CD4-positive, alpha-beta T cell treated with Interferon alpha-2 for 1 hour (primary cell): ENCODE measurements around the gene GAREM2.
A peak's percentile ranks its signal among the peaks of the same experiment; 100 is the strongest.

Experiments used
- DNase-seq, 2 donors: peaks; one replicate each; pipeline ENCODE4 v3.0.0-alpha.2; 2020 to 2022

GAREM2 gene

DNA sequence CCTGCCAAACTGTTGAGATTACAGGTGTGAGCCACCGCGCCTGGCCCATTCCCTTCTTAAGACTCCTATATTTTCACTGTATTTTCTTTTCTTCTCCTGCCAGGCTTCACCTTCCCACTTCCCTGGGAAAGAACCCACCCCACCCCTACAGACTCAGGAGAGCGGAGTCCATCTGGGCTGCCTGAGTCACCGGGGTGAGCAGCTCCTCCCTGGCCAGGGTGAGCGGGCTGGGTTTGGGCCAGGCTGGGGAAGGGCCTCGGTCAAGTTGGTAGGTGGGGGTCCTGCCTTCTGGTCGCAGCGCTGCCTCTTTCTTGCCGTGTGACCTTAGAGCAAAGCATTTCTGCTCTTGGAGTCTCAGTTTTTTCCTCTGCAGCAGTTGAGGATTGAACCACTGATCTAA, 2.1 kb upstream of the GAREM2 start:
- no peak for DNase-seq

DNA sequence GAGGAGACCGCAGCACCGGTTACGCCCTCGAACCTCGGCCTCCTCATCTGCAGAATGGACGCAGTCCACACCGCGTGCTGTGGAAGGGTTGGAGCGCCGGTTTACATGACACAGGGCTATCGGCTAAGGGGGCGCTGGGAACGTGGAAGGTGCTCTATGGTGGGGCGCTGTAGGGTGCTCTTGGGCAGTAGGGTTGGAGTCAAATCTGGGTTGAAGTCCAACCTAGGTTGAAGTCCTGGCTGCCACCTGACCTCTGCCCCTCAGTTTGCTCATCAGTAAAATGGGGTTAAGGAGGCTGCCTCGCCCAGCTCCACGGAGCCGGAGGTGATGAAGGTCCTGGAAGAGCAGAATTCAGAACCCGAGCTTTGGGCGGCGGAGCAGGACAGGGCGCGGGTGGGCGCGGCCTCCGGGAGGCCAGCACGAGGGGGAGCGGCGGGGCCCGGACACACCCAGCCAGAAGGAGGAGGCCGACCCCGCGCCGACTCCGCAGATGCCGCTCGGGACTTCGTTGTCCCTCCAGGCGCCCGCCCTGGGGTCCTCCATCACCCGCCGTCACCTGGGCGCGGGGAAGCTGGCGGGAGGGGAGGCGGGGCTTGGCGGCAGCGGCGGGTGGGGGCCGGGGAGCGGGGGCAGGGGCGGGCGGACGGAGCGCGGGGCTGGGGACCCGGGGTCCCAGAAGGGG, 558 bp upstream of the GAREM2 start:
- no peak for DNase-seq

DNA sequence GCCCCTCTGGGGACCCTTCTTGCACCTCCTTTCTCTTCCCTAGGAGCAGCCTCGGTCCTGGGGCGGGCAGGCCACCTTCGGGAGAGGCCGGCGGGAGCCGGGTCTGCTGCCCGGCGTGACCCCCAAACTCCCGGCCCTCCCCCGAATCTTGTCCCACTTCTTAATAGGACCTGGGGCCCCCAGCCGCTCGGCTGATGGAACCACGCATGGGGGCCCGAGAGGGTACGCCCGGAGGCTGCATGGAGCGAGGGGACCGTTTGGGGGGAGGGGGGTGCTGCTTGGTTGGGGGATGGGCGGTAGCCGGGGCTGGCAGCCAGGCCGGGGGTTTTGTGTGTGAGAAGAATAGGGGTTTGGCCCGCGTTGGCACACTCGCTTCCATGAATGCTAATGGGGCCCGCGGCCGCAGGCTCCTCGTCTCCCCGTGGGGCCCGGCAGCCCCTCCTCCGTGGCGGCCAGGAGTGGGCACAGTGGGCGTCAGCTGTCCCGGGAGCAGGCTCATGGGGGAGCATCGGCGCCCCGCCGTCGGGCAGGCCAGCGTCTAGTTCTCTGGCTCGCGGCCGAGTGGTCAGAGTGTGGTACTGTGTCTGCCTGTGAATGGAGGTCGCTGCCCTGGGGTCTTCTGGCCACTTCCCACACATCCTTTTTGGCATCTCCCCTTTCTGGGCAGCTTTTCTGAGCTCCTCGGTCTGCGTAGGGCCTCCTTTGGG, 1.0 kb downstream of the GAREM2 start:
- DNase-seq, result no peak

DNA sequence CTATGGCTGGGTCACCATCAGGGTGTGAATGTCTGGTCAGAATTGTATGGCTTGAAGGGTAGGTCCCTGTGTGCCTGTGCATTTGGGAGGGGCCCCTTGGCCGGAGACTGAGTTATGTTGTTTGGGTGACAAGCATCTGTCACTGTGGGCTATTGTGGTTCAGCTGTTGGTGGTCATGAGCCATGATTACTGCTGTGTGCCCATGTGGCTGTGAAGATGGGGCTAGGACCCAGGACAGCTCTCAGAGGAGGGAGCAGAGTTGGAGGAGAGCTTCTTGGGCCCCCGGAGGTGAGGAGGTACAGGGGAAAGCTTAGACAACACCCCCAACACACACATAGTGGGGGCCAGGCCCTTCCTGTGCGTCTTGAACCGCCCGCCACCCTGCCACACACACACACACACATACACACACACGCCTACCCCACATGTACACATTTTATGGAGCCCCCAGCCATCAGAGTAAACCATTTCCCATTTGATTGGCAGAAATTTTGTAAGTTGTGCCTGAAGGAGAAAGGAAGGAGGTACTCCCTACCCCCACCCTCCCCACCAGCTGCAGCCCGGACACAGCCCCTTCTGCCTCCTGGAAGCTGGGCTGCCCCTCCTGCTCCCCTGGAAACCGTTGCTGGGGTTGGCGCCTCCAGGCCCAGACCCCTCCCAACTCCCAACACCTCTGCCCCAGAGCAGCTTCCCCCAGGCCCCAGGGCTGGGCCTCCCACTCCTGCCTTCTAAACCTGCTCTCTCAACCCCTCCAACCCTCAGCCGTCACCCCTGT, 2.0 kb downstream of the GAREM2 start:
- no peak for DNase-seq

DNA sequence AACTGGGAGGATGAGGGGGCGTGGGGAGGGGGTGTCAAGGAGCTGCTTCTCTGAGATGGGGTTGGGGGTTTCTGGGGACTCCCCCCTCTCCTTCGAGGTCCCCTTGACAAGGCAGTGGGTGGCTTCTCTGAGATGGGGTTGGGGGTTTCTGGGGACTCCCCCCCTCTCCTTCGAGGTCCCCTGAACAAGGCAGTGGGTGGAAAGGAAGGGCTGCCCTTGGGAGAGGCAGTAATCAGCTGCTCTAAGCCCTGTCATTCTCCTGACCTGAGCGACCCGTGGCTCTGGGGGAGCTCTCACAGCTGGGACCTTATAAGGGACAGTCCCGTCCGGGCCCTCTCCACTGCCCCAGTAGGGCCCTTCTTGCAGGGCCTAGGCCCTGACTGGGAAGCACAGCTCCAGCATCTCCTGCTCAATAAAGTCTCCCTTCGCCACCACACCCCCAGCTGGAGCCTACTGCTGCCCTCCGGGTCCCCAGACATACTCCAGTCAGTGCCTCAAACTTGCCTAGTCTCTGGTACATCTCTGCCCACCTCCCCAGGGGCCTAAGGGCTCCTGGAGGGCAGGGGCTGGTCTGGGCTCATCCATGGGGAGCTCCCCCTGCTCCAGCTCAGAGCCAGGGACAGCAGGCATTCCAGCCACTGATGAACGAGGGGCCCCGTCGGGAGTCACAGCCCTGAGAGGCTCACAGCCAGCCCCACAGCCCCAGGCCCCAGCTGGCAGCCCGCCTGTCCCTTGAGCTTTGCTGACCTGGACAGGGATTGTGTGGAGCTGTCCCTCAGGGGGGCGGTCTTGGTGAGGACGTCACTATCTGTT, 2.8 kb downstream of the GAREM2 start:
- no peak for DNase-seq

DNA sequence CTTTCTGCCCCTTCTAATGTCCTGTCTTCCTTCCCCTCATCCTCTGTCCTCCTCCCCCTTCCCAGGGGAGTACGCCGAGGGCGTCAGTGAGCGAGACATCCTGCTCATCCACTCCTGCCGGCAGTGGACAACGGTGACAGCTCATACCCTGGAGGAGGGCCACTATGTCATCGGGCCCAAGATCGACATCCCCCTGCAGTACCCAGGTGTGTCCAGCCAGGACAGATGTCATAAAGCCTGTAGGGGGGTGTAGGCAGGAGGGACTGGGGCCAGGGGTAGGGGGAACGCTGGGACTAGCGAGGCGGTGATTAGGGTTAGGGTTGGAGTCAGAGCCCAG, 3.4 kb downstream of the GAREM2 start:
- DNase-seq, result no peak

DNA sequence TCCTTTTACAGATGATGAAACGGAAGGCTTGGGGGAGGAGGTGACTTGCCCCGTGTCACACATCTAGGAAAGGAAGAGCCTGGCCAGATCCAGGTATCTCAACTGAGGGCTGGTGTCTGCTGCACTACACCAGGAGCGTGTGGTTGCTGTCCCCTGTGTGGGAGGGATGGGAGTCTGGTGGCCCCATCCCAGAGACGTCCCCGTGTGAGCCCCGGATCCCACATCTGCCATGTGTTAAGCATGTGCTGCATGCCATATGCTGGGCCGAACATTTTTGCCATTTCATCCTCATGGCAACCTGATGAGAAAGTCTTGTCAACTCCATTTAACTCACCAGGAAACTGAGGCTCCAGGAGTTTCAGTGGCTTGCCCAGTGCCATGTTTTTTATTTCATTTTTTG, 4.2 kb downstream of the GAREM2 start:
- no peak for DNase-seq

DNA sequence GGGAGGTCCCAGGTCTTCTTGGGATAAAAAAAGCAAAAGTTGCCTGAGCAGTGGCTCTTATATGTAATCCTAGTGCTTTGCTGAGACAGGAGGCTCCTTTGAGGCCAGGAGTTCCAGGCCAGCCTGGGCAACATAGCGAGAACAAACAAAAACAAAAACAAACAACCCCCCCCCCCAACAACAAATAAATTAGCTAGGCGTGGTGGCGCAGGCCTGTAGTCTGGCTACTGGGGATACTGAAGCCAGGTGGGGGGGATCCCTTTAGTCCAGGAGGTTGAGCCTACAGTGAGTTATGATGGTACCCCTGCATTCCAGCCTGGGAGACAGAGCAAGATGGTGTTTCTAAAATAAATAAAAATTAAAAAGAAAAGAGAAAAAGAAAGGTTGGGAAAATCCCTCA, 5.4 kb downstream of the GAREM2 start:
- DNase-seq, result no peak

DNA sequence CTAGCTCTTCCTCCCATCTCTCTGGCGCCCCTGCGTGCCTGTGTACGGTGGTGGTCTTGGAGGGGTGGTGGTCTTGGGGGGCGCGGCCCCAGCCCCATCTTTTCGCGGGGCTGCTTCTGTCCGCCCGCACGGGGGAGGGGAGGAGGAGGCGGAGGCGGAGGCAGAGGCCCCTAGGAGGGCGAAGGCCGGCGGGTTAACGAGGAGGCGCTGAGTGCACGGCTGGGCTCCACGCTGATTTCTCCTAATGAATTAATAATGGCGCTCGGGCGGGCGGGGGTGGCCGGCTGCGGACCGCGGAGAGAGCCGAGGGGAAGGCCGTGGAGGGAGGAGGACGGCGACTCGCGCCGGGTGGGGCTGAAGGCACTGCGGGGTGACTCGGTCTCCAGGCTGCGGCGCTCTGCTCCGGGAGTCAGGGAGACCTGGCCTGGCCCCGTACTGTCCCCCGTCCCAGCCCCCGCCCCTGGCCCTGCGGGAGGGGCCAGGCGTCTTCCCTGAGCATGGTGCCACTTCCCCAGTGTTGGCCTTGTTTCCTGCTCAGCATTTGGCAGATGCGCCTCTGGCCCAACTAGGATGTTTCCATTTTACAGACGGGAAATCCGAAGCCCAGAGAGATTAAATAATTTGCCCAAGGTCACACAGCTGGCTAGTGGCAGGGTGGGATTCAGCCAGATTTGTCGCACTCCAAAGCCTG, 6.0 kb downstream of the GAREM2 start:
- no peak for DNase-seq

DNA sequence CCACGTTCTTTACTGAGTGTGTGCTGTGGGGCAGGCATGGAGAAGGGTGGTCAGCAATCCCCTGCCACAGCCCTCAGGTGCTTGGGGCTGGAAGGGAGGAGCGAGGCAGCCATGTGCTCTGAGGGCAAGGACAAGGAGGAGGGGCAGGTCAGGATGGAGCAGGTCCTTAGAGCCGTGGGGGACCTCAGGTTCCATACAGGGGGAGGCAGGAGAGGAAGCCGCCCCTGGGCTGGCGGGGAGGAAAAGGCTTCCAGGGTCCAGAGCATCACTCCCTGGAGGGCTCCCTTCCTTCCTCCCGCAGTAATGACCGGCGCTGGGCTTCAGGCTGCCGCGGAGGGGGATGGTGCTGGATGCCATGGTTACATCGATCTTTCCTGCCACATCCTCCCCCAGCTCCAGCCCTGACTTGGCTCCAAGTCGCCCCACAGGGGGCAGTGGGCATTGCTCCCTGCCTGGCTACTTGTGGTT, 6.6 kb downstream of the GAREM2 start:
- no peak for DNase-seq

DNA sequence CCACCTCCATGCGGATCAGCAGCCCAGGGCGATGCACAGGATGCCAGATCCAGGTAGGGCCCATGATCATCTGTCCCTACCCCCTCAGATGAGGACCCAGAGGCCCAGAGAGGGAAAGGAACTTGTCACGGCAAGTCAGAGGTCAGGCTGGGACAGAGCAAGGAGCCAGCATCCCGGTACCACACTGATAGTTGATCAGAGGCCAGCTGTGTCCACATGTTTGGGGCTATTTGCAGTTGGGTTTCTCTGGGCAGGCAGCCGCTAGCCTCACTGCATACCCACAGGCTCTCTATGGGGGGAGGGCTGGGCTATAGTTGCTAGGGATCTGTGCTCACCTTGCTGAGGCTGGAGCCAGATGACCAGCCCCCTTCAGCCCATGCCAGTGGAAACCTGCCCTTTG, 9.6 kb downstream of the GAREM2 start:
- DNase-seq, result no peak

DNA sequence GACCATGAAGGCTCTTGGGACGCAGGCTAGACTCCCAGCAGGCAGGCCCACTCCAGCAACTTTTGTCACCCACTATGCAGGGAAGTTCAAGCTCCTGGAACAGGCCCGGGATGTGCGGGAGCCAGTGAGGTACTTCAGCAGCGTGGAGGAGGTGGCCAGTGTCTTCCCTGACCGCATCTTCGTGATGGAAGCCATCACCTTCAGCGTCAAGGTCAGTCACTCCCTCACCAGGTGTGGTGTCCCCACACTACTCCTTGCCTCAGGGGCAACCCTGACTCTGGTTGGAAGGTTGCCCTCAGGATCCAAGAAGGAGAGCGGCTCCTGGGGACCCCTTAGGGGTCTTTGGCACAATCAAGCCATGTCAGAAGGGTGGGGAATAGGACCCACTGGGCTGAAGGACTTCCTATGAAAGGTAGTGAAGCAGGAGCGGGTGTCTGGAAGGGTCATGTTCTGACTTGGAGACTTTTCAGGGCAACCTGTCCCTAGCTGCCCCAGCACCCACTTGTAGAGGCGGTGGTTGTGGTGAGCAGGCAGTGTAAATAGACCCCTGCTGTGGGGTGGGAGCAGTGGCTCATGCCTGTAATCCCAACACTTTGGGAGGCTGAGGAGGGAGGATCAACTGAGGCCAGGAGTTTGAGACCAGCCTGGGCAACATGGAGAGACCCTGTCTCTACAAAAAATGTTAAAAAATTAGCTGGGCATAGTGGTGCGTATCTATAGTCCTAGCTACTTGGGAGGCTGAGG, 10.2 kb downstream of the GAREM2 start:
- DNase-seq, result no peak

DNA sequence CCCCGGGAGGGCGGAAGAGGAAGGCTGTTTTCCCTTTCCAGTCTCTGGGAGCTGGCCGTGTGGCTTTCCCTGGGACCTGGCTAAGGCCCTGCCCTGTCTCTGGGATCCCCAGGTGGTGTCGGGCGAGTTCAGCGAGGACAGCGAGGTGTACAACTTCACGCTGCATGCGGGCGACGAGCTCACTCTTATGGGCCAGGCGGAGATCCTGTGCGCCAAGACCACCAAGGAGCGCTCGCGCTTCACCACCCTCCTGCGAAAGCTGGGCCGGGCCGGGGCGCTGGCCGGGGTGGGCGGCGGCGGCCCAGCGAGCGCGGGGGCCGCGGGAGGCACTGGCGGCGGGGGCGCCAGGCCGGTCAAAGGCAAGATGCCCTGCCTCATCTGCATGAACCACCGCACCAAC, 11.2 kb downstream of the GAREM2 start:
- DNase-seq, result no peak

DNA sequence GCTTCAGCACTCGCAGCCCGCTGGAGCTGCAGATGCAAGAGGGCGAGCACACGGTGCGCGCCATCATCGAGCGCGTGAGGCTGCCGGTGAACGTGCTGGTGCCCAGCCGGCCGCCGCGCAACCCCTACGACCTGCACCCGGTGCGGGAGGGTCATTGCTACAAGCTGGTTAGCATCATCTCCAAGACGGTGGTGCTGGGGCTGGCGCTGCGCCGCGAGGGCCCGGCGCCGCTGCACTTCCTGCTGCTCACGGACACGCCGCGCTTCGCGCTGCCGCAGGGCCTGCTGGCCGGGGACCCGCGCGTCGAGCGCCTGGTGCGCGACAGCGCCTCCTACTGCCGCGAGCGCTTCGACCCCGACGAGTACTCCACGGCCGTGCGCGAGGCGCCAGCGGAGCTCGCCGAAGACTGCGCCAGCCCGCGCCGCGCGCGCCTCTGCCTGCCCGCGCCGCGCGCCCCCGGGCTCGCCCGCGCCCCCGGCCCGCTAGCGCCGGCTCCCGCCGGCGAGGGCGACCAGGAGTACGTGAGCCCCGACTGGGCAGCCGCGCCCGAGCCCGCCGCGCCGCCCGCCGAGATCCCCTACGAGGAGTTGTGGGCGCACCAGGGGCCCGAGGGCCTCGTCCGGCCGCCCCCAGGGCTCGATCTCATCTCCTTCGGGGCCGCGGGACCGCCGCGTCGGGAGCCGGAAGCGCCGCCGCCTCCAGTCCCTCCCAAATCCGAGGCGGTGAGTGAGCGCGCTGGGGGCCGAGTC, 11.8 kb downstream of the GAREM2 start:
- DNase-seq, result peak; percentile 87 to 91

DNA sequence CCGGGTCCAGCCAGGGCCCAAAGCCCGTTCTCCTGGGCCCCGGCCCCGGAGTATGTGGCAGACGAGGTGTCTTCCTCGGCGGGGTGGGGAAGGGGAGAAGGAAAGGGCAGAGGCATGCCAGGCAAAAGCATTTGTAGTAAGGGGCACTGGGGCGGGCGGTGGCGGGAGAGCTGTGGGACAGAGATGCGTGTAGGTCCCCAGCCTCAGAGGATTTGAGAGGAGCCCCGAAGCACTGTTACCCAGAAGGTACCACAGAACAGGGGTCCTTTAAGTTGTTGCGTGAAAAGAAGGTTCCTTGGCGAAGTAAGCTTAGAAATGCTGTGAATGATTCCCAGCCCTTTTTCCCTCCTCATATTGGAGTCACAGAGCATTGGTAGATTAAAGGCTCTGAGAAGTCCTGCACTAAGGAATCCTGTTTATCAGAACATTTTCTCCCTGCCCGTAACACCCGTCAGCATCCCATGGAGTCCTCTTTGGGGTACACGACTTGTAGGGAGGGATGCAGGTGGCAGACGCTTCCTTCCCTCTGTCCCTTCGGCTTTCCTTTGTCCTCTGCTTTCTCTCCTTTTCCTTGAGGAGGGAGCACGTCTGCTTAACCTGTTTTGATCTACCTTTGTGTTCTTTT, 12.5 kb downstream of the GAREM2 start:
- DNase-seq, result no peak

DNA sequence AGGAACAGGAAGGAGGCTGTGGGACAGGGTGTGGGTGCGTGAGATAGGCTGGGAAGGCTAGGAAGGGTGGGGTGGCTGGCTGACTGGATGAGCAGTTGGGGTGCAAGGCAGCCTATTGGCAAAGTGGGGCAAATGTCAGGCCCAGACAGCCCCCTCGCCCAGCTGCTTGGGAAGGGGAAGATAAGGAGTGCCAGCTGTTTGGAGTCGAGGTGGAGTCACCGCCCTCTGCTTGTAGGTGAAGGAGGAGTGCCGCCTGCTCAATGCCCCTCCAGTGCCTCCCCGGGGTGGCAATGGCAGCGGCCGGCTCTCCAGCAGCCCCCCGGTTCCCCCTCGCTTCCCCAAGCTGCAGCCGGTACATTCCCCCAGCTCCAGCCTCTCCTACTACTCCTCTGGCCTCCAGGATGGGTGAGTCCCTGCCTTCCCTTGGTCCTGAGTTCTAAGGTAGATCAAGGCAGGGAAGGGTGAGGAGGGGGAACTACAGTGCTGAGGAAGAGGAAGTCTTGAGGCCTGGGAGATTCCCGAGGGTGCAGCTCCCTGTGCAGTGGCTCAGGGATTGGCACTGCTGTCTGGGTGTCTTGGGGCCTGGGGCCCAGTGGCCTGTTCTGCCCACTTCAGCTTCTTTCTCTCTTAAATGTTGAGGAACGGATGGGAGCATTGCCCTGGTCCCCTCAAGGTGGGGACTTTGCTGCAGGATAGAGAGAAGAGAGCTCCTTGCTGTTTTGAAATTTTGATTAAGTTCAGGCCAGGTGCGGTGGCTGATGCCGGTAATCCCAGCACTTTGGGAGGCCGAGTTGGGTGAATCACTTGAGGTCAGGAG, 13.3 kb downstream of the GAREM2 start:
- no peak for DNase-seq

DNA sequence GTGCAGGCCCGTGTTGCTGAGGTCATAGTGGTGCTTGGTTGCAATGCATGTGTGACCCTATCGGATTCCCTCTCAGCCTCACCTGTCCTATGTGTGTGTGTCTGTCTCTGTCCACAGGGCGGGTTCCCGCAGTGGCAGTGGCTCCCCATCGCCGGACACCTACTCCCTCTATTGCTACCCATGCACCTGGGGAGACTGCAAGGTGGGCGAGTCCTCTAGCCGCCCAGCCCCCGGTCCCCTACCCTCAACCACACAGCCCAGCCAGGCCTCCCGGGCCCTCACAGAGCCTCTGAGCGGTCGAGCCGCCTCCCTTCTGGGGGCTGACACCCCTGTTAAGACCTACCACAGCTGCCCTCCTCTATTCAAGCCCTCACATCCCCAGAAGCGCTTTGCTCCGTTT, 14.2 kb downstream of the GAREM2 start:
- DNase-seq, result no peak

DNA sequence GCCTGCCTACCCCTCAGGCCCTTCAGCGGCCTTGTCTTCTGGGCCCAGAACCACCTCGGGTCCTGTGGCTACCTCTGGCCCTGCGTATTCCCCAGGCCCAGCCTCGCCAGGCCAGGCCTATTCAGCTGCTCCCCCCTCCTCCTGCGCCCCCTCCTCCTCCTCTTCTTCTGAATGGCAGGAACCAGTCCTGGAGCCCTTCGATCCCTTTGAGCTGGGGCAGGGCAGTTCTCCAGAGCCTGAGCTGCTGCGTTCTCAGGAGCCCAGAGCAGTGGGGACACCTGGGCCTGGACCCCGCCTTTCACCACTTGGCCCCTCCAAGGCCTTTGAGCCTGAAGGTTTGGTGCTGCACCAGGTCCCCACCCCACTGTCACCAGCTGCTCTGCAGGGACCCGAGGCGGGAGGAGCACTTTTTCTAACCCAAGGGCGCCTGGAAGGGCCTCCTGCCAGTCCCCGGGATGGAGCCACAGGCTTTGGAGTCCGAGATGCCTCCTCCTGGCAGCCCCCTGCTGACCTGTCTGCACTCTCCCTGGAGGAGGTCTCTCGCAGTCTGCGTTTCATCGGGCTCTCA, 14.7 kb downstream of the GAREM2 start:
- no peak for DNase-seq

DNA sequence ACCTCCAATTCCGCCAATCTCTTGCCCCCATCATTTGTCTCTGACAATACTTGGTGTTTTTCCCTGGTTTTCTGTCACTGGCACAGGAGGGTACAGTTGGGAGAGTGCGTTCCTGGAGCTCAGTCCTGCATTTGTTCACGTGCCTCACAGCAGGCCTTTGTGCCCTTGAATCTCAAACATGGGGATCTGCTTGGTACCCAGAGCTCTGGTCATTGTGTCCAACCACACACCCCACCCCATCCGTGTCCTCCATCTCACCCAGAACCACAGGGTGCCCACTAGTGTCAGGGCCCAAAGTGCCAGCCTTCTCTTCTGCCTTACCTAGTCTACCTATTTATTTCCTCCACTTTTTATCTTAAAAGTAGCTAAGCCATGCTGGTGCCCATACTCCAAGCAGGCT, 16.2 kb downstream of the GAREM2 start:
- DNase-seq, result no peak
